ENCODE measurements around the gene DNPH1.

DNPH1 gene, protein sequence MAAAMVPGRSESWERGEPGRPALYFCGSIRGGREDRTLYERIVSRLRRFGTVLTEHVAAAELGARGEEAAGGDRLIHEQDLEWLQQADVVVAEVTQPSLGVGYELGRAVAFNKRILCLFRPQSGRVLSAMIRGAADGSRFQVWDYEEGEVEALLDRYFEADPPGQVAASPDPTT
- 19.8 to 29.9 reads per million in 2 experiments for total RNA-seq

DNA sequence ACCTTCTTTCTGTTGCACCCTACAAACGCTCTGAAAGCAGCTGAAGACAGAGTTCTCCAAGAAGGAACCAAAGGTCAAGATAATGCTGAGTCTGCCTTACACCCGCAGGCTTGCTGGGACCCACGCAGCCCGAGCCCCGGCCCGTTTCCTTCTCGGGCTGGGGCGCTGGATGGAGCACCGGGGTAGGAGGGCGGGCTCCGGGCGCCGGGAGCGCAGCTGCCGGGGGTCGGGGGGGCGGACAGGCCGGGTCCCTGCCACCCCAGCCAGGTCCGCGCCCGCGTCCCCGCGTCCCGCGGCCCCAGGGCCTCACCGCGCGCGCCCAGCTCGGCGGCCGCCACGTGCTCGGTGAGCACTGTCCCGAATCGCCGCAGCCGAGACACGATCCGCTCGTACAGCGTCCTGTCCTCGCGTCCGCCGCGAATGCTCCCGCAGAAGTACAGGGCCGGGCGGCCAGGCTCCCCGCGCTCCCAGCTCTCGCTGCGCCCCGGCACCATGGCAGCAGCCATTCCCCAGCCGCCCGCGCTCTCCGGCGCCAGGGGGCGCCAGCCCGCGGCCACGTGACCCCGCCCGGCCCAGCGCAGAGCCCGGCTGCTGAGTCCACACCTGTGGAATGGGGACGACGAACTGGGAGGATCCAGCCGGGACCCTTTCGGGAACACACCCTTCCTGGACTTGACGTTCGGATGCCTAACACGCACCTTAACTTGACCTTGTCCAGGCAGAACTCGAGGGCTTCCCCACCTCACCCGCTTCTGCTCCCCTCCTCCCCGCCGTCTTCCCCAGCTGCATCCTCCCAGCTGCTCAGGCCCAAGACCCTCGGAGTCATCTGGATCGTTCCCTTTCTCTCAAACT, at the start of gene DNPH1:
TSS of gene DNPH1 (minus strand) at position 531 of the 852 bp plus-strand sequence. CDS start at position 506, 25 bp downstream.
- peak; percentile 64 for DNase-seq (ENCODE audit: low read depth)

- DNase-seq (ENCODE audit: low read depth), result no peak
These were observed 49.3 kb upstream of the DNPH1 start for GRCh38 chr6:43278524-43279078.

GRCh38 chr6:43277643-43278523, 48.6 kb upstream of the DNPH1 start:
- no peak for DNase-seq (ENCODE audit: low read depth)

DNA sequence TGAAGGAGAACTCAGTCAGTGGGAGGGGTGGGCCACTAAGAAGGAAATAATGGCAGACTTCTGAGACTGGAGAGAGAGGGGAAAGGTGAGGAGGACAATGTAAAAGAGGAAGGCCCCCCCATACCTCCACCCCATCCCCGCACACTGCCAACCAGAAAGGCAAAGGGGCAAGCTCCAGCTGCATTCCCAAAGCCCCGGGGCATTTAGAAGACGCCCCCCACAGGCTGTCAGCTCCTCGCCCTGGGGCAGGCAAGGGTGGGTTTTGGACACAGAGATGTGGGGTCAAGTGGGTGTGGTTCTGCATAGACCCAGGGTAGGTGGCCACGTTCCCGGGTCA, 48.0 kb upstream of the DNPH1 start:
- no peak for DNase-seq (ENCODE audit: low read depth)

DNA sequence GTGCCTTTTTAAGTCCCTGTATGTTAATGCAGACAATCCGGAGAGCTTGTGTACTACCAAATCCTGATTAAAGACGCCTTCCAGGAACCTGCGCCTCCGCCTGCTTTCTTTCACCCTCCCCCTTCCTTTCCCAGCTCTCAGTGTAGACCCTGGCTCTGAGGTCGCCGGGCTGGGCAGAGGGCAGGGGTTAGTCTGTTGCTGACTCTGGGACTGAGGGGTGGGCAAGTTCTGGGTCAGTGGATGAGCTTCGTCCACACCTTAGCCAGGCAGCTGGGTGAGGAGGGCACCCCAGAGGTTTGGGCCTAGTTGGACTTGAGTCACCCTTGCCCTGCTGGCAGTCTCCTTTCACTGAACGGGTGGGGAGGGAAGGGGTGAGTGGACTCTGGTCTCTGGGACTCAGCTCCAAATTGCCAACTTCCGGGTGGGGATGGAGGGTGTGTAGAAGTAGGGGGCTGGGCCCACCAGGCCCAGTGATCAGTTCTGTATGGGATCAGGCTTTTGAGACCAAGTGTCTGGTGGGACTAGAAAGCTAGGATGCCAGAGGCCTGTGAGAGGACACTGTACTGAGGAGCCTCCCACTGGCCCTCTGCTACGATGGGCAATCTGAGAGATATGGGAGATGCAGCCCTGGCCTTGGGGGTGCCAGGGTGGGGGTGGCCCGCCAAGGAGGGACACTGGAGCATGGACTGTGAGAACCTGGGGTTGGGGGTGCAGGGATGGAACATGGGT, 47.5 kb upstream of the DNPH1 start:
- DNase-seq (ENCODE audit: low read depth), result no peak

DNA sequence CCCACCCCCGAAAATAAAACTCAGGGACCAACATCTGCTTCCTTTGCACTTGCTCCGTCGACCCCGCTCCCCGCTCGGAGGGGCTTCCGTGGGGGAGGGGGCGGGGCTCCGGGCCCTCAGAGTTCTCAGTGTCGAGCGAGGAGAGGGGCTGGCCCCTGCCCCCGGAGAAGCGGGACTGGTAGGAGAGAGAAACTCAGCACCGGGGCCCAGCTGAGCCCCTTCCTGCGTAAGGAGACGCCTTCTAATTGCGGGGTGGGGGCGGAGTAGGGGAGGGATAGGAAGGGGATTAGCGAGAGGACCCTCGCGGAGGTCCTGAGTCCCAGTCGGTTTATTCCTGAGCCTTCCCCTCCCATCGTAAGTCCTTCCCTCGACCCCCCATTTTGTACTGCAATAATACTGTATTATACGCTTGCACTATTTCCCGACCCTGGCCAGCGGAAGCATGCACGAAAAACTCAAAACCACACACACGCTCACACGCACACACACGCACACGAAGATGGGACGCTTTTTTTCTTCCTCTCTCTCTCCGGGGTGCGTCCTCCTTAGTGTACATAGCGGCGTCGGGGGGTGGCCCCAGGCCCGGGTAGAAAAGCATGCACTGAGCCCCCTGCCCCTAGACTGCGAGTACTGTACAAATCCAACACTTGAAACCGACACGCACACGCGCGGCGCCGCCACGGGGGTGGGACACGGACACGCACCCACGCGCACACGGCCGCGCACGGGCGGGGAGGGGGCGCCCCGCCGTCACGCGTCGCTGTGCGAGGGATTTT, 46.7 kb upstream of the DNPH1 start:
- DNase-seq (ENCODE audit: low read depth), result peak; percentile 14

DNA sequence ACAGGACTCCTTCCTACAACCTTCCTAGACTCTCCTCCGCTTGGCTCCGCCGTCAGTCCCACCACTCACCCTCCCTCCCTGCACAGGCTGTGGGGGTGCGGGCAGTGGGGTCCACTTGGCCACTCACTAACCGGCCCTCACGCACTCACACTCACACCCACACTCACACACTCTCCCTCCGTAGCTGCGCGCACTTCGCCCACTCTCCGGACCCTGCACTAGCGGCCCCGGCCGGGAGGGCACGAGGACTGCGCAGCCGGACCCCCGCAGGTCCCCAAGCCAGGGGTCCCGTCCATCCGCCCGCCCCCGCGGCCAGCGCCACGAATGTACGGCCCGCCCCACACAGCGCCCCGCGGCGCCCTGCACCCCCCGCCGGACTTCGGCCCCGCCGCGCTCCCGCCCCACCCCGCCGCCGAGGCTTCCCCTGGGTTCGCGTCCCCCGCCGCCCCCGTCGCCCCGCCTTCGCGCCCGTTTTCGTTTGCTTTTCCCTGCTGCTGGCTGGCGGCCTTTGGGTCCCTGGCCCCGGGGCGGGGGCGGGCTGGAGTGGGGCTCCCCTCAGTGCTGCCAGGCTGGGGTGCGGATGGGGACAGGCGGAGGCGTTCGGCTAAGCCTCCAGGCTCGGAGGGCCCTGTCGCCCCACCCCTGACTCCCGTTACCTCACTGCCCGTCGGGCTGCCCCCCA, 45.8 kb upstream of the DNPH1 start:
- no peak for DNase-seq (ENCODE audit: low read depth)

DNA sequence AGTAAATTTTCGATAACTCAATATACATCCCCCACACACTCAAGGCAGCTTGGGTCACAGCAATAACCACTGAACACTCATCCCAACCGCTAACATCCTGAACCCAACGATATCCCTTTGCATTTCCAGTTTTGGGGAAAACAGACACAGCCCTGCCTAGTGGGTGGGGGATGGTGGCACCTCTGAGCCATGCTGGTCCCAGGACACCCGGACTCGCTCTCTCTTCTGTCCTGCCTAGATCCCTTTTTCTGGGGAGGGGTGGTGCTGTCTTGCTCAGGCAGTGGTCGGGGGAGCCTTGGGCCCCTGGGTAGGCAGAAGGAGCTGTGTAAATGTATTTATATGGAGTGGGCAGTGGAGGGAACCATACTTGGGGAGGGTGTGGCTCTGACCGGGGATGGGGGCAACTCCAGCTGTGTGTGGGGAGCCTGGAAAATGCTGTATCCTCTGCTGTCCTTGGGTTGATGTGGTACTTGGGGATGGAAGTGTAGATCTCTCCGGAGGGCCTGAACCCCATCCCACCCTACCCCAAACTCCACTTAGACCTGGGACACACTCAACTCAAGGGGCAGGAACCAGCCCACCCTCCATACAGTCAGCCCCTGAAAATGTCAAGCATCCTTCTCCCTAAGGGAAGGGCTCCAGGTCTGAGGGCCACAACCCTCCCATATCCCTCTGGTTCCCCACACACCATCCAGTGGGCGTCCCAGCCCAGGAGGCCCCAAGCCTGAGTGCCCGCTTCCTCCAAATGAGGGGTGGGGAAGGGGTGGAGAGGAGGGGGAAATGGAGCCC, 45.0 kb upstream of the DNPH1 start:
- no peak for DNase-seq (ENCODE audit: low read depth)

GRCh38 chr6:43273707-43274106, 44.4 kb upstream of the DNPH1 start:
- no peak for DNase-seq (ENCODE audit: low read depth)

DNA sequence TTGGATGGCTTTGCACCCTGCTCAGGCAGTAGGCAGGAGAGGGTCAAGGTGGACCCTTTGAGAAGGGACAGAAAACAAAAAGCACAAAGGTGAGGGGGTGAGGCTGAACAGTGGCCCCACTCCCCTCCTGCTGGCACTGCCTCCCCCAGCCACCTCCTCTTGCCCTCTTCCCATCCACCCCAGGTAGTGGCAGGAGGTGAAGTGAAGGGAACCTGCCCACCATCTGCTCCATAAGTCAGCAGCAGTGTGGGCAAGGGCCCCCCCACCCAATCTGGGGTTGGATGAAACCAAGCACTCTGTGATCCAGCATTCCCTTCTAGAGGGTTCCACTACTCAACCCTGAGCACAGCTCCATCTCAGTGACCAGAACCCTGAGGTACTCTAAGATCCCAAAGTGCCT, 42.7 kb upstream of the DNPH1 start:
- DNase-seq (ENCODE audit: low read depth), result no peak

DNA sequence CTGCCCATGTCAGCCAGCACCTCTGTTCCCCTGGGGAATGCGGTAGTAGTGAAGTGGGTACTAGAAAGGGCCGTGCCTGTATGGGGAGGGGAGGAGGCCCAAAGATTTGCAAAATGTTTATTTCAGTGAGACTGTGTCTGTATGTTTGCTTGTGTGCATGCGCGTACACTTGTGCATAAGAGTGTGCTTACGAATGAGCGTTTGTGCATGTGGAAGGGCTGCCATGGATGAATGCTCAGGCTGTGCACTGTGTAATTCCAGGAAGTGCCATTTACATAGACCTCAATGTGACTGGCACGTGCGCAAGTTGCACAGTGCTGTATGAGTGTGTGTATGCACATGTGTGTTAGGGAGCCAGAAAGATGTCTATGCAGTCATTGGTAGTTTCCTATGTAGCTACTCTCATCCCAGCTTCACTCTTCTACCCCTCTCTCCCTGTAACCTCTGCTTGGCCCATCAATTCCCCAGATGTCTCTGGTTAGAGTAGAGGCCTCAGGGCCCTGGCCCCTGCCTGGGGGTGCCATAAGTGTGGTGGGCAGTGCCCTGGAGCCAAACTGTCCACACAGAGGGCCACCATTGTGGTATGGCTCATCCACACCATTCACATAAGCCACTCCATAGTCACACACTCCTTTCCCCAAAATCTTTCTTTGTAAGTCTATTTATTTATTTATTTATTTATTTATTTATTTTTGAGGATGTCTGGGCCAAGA, 42.0 kb upstream of the DNPH1 start:
- no peak for DNase-seq (ENCODE audit: low read depth)

DNA sequence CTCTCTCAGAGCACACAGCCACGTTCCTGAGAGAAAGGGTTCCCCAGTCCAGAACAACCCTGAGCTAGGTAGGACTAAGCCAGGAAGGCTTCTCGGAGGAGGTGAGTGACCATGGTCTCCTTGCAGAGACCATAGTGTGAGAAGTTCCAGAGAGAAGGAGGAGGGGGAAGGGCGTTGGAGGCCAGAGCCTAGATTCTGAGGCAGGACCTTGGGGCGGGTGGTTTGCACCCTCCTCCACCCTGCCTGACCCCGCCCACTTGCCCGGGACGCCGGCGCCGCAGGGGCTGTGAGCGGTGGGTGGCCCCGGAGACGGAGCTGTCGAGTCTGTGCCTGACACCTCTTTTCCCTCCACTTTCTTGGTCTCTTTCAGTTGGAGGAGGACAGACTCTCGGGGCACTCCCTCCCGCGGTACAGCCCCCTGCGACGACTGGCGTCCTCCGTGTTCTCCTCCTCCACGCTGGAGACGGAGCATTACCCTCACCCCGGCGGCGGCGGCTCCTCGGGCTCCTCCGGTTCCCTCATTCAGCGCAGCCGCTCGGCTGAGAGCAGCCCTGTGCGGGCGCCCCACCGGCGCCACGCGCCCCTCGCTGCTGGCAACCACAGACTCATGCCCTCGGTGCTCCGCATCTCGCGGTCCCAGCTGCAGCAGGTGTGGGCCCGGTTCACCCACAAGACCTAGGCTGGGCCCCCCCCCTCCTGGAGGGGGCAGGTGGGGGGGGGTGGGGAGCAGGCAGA, 40.2 kb upstream of the DNPH1 start:
- DNase-seq (ENCODE audit: low read depth), result peak; percentile 19

- DNase-seq (ENCODE audit: low read depth), result no peak
These were observed 39.5 kb upstream of the DNPH1 start for GRCh38 chr6:43268782-43269272.

- no peak for DNase-seq (ENCODE audit: low read depth)
These were observed 39.0 kb upstream of the DNPH1 start for GRCh38 chr6:43268355-43268700.

- no peak for DNase-seq (ENCODE audit: low read depth)
These were observed 38.5 kb upstream of the DNPH1 start for GRCh38 chr6:43267619-43268354.

GRCh38 chr6:43265564-43265963, 36.3 kb upstream of the DNPH1 start:
- no peak for DNase-seq (ENCODE audit: low read depth)

GRCh38 chr6:43264599-43265145, 35.4 kb upstream of the DNPH1 start:
- no peak for DNase-seq (ENCODE audit: low read depth)

Data from T follicular helper cell (primary cell).